ENCODE measurements around the gene KHDC1. TPM values are rescaled to one million over a fixed set of nuclear protein-coding genes. Genes with fewer than 3 reads are reported as not detected.
"Not testable (repeated sequence)": the region's sequence is repeated elsewhere in the genome, so short reads cannot be mapped to it uniquely, and the experiment has no call there.

Gene KHDC1
- total RNA-seq, 1 donor from 2014 or later: 5.3 TPM

DNA sequence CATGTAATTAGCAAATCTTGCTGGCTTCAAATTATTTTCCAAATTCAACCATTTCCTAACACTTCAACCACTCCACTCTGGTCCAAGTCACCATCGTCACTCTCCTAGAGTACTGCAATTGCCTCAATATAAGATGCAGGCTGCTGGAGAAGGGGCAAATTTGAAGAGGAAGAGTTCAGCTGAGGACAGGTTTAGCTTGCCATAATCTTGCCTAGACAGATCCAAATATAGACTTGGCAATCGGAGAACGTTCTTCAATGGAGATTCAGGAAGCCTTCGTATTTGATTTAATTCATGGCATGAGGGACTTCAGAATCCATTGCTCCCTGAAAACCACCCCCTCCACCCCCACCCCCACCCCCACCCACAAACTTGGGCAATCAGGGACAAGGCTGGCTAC is 22.3 kb downstream of the KHDC1 start:
- Mint-ChIP-seq H3K36me3 (no peaks in the 10 kb centered on the region), H3K4me3 (no peak overlapping the region), H3K4me1 (ENCODE audit: unreplicated experiment) (no peaks in the 10 kb centered on the region), H3K27ac (no peak overlapping the region), H3K9me3 (no peaks in the 10 kb centered on the region), H3K27me3 (no peaks in the 10 kb centered on the region)
- TF ChIP-seq, protein P1, sequence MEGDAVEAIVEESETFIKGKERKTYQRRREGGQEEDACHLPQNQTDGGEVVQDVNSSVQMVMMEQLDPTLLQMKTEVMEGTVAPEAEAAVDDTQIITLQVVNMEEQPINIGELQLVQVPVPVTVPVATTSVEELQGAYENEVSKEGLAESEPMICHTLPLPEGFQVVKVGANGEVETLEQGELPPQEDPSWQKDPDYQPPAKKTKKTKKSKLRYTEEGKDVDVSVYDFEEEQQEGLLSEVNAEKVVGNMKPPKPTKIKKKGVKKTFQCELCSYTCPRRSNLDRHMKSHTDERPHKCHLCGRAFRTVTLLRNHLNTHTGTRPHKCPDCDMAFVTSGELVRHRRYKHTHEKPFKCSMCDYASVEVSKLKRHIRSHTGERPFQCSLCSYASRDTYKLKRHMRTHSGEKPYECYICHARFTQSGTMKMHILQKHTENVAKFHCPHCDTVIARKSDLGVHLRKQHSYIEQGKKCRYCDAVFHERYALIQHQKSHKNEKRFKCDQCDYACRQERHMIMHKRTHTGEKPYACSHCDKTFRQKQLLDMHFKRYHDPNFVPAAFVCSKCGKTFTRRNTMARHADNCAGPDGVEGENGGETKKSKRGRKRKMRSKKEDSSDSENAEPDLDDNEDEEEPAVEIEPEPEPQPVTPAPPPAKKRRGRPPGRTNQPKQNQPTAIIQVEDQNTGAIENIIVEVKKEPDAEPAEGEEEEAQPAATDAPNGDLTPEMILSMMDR (conservative IDR thresholded peaks at IDR 0.05): no peak
- DNase-seq (ENCODE audit: extremely low spot score, unreplicated experiment): no peak

DNA sequence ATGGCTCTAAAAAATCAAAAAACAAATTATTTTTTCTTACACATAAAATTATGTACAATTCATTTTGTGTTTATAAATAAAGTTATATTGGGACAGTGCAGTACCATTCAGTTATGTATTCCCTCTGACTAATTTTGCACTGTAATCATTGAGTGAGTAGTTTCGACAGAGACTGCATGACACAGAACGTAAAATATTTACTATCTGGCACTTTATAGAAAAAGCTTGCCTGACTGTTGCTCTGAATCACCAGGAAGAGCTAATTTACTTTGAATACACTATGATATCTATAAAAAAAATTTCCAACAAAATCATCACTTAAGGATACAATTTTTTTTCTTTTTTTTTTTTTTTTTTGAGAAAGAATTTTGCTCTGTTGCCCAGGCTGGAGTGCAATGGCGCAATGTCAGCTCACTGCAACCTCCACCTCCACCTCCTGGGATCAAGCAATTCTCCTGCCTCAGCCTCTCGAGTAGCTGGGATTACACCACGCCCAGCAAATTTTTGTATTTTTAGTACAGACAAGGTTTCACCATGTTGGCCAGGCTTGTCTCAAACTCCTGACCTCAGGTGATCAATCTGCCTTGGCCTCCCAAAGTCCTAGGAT is 26.7 kb downstream of the KHDC1 start:
- no peaks in the 10 kb centered on the region for H3K4me1 Mint-ChIP-seq (ENCODE audit: unreplicated experiment)
- TF ChIP-seq, protein P1 (conservative IDR thresholded peaks at IDR 0.05): no peak
- no peaks in the 10 kb centered on the region for H3K9me3 Mint-ChIP-seq
- H3K27me3 Mint-ChIP-seq: no peaks in the 10 kb centered on the region
- DNase-seq (ENCODE audit: extremely low spot score, unreplicated experiment): no peak
- H3K27ac Mint-ChIP-seq: no peak overlapping the region
- no peak overlapping the region for H3K4me3 Mint-ChIP-seq
- H3K36me3 Mint-ChIP-seq: no peaks in the 10 kb centered on the region

DNA sequence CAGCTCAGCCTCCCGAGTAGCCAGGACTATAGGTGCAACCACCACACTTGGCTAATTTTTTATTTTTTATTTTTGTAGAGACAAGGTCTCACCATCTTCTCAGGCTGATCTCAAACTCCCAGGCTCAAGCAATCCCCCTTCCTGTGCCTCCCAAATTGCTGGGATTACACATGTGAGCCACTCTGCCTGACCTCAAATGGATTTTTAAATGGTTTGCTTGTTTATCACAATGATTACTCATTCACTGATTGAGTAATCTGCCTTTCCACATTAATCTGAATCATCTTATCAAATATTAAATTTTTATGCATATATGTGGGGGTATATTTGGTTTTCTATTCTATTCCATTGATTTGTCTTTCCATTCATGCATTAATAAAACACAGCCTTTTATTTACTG is 28.3 kb downstream of the KHDC1 start:
- no peak overlapping the region for H3K27ac Mint-ChIP-seq
- no peak for DNase-seq (ENCODE audit: extremely low spot score, unreplicated experiment)
- no peak overlapping the region for H3K4me3 Mint-ChIP-seq
- H3K36me3 Mint-ChIP-seq: no peaks in the 10 kb centered on the region
- TF ChIP-seq, protein P1 (conservative IDR thresholded peaks at IDR 0.05): no peak
- H3K27me3 Mint-ChIP-seq: no peaks in the 10 kb centered on the region
- no peaks in the 10 kb centered on the region for H3K9me3 Mint-ChIP-seq
- H3K4me1 Mint-ChIP-seq (ENCODE audit: unreplicated experiment): no peaks in the 10 kb centered on the region

DNA sequence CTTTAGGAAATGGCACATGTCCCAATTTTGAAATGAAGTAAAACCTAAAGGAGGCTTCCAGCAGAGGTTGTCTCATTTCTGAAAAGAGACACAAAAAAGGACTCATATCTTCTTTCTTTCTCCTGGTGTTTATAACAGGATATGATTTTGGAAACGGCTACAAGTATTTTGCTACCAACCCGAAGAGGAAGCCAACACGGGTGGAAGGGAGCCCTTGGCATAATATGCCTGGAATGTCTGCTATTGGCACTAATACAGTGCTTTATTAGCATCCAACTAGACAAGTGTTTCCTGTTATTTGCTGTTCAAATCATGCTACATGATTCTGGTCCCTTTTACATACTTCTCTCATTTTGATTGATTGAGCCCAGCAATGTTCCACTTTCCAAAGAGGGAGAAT is 29.0 kb downstream of the KHDC1 start:
- not testable (repeated sequence) for H3K4me1 Mint-ChIP-seq (ENCODE audit: unreplicated experiment); DNase-seq (ENCODE audit: extremely low spot score, unreplicated experiment); H3K27ac Mint-ChIP-seq; H3K9me3 Mint-ChIP-seq; H3K4me3 Mint-ChIP-seq; H3K27me3 Mint-ChIP-seq; H3K36me3 Mint-ChIP-seq

DNA sequence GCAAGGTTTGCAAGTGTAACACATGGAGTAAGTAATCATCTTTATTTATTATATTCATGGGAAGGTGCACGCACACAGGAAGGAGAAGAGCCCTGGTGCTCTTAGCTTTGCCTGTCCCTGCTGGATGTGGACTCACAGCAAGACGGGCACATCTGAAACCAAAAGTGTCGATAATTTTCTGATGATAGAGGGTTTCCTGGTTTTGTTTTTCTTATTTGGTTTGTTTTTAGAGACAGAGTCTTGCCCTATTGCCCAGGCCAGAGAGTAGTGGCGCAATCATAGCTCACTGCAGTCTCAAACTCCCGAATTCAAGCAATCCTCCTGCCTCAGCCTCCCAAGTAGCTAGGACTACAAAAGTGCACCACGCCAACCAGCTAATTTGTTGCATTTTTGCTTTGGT is 29.9 kb downstream of the KHDC1 start:
- Mint-ChIP-seq H3K4me1 (ENCODE audit: unreplicated experiment) (no peaks in the 10 kb centered on the region), H3K27ac (no peak overlapping the region), H3K4me3 (no peak overlapping the region), H3K9me3 (no peaks in the 10 kb centered on the region), H3K36me3 (no peaks in the 10 kb centered on the region), H3K27me3 (no peaks in the 10 kb centered on the region)
- no peak for DNase-seq (ENCODE audit: extremely low spot score, unreplicated experiment)
- TF ChIP-seq, protein P1 (conservative IDR thresholded peaks at IDR 0.05): no peak

DNA sequence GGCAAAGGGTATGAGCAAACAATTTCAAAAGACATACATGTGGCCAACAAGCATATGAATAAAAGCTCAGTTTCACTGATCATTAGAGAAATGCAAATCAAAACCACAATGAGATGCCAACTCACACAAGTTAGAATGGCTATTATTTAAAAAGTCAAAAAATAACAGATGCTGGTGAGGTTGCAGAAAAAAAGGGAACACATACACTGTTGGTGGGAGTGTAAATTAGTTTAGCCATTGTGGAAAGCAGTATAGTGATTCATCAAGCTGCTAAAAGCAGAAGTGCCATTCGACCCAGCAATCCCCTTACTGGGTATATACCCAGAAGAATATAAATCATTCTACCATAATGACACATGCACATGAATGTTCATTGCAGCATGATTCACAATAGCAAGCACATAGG is 31.0 kb downstream of the KHDC1 start:
- no peaks in the 10 kb centered on the region for H3K36me3 Mint-ChIP-seq
- H3K27ac Mint-ChIP-seq: no peak overlapping the region
- DNase-seq (ENCODE audit: extremely low spot score, unreplicated experiment): no peak
- H3K4me1 Mint-ChIP-seq (ENCODE audit: unreplicated experiment): no peaks in the 10 kb centered on the region
- no peak overlapping the region for H3K4me3 Mint-ChIP-seq
- no peaks in the 10 kb centered on the region for H3K9me3 Mint-ChIP-seq
- no peaks in the 10 kb centered on the region for H3K27me3 Mint-ChIP-seq
- TF ChIP-seq, protein P1 (conservative IDR thresholded peaks at IDR 0.05): no peak
